GM12873 (cell line): ENCODE data around the gene ANGPTL2.

Experiments
- CTCF ChIP-seq: IDR thresholded peaks from 2 replicates; pipeline ENCODE4 v1.5.1; 2012; ENCODE audit warnings: low read depth, mild to moderate bottlenecking, moderate library complexity, low read length, control low read depth; ENCODE audit not compliant: insufficient read depth; ENCODE audit errors: missing control alignments

The ANGPTL2 gene

GRCh38 chr9:127166651-127167524, 44.5 kb upstream of the ANGPTL2 start:
- TF ChIP-seq CTCF, result no peak

GRCh38 chr9:127166111-127166510, 43.7 kb upstream of the ANGPTL2 start:
- no peak for TF ChIP-seq CTCF

GRCh38 chr9:127165116-127165515, 42.7 kb upstream of the ANGPTL2 start:
- TF ChIP-seq CTCF, result no peak

GRCh38 chr9:127163409-127163808, 41.0 kb upstream of the ANGPTL2 start:
- no peak for TF ChIP-seq CTCF

- TF ChIP-seq CTCF, result no peak
These were observed 40.5 kb upstream of the ANGPTL2 start for GRCh38 chr9:127162864-127163365.

GRCh38 chr9:127162046-127162863, 39.8 kb upstream of the ANGPTL2 start:
- no peak for TF ChIP-seq CTCF

- TF ChIP-seq CTCF, result no peak
These were observed 38.7 kb upstream of the ANGPTL2 start for GRCh38 chr9:127161081-127161624.
